Endothelial cell of hepatic sinusoid (primary cell): ENCODE results near the gene ZMYND11.

Experiments used
- in situ Hi-C: cut with HindIII; loops from 2 replicates; pipeline ENCODE4 v1.10.0; 2017; ENCODE audit warnings: low sequenced_read_pairs

Gene ZMYND11

DNA sequence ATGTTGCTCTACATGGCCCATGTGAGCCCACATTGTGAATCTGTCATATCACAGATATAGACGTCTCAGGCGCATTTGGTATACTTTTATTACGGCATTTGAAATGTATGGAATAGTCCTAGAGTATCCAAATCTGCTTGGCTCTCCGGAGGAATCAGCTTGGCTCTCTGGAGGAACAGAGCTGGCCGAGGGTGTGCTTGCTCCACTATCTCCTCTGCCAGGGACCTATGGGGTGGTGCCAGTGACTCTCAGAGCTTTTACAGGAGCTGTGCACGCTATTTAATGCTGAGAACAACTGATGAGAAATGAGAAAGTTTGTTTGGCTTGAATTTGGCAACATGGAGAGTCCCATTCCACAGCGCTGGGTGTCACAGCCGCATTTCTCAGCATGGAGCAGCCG, 144.0 kb downstream of the ZMYND11 start:
- in situ Hi-C loops, result no loop called here

GRCh38 chr10:279655-280054, 144.4 kb downstream of the ZMYND11 start:
- in situ Hi-C loops, result no loop called here

GRCh38 chr10:282294-283139, 147.3 kb downstream of the ZMYND11 start:
- in situ Hi-C loops, result no loop called here

- in situ Hi-C loops, result no loop called here
Measured at GRCh38 chr10:283140-283479, 147.9 kb downstream of the ZMYND11 start.

DNA sequence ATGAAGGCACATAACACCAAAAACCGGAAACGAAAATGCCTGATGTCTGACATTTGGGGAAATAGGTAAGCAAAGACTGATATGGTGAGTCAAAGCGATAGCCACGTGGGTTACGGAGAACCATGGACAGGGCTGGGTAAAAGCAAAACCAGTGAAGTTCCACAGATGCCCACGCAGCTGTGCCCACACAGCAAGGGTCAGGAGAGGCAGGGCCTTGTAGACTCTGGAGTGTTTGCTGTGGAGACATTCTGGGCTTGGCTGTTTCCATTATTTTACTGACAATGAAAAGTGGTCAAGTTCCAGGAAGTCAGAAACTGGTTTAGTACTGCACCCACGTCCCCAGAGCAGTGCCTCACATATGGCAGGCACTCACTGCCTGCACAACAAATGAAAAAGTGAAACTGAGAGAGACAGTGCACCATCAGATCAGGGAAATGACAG, 148.7 kb downstream of the ZMYND11 start:
- in situ Hi-C loops, result no loop called here

GRCh38 chr10:285216-285615, 150.0 kb downstream of the ZMYND11 start:
- in situ Hi-C loops, result no loop called here

- in situ Hi-C loops, result no loop called here
Measured at GRCh38 chr10:287026-287709, 151.9 kb downstream of the ZMYND11 start.

GRCh38 chr10:287814-288213, 152.6 kb downstream of the ZMYND11 start:
- in situ Hi-C loops, result no loop called here

GRCh38 chr10:288316-289200, 153.3 kb downstream of the ZMYND11 start:
- in situ Hi-C loops, result no loop called here

- in situ Hi-C loops, result no loop called here
Measured at GRCh38 chr10:289581-289980, 154.3 kb downstream of the ZMYND11 start.

GRCh38 chr10:290026-290725, 154.9 kb downstream of the ZMYND11 start:
- in situ Hi-C loops, result loop anchor here (5.0 kb wide), 1 partner anchor 43 kb away; no protein-coding TSS in a partner anchor

DNA sequence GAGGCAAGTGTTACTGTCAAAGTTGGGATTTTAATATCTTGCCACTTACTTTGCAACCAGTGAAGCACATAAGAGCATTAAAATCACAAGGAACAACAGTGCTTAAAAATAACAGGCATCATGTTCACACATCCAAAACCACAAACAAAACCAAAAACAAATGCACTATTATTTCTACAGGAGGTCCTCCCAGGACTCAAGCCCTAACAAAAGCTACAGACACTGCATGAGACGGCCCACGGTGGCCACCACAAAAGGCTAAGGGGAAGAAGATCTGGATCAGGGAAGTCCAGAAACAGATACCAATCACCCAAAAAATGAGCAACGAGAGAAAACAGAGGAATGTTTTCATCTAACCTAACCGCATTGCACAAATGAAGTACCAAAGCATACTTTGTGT, 158.4 kb downstream of the ZMYND11 start:
- in situ Hi-C loops, result loop anchor here (5.0 kb wide), 1 partner anchor 46 kb away; no protein-coding TSS in a partner anchor

GRCh38 chr10:297567-297966, 162.3 kb downstream of the ZMYND11 start:
- in situ Hi-C loops, result no loop called here

GRCh38 chr10:298033-298432, 162.8 kb downstream of the ZMYND11 start:
- in situ Hi-C loops, result no loop called here

GRCh38 chr10:299512-299911, 164.3 kb downstream of the ZMYND11 start:
- in situ Hi-C loops, result no loop called here

DNA sequence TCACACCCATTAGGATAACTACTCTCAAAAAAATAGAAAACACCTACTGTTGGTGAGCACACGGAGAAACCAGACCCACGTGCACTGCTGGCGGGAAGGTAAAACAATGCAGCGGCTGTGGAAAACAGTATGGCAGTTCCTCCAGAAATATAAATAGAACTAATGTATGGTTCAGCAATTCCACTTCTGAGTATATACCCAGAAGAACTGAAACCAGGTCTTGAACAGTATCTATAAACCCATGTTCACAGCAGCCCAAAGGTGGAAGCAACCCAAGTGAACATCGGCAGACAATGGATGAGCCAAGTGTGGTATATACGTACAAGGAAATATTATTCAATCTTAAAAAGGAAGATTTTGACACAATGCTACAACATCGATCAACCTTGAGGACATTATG, 164.7 kb downstream of the ZMYND11 start:
- in situ Hi-C loops, result loop anchor here (5.0 kb wide), 1 partner anchor 37 kb away; no protein-coding TSS in a partner anchor

- in situ Hi-C loops, result loop anchor here (5.0 kb wide), 1 partner anchor 37 kb away; no protein-coding TSS in a partner anchor
Measured at GRCh38 chr10:300580-300979, 165.3 kb downstream of the ZMYND11 start.

DNA sequence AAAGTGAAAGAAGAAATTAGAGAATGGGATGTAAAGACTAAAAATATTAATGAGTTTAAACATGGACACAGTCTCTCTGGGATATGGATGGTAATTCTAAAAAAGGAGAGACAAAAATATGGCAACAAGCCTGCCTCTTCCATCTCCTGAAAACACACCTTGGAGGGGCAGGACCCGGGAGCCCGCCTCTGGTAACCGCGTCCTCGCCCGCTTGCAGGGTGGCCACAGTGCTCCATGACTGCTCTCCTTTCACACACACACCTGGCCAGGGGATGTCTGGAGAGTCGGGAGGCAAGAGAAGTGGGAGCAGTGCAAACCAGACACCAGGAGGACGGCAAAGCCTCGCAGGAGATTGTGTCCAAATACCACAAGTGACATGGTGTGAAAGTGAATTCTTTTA, 166.3 kb downstream of the ZMYND11 start:
- in situ Hi-C loops, result loop anchor here (5.0 kb wide), 1 partner anchor 36 kb away; no protein-coding TSS in a partner anchor
